Measurements from ENCODE around the gene NEMP2. TPM values are rescaled to one million over a fixed set of nuclear protein-coding genes. Genes with fewer than 3 reads are reported as not detected.

NEMP2 gene
- total RNA-seq (2014; rRNA removed; shearing (Covaris generic)), result 19.3 and 20.9 TPM in 2 replicates

DNA sequence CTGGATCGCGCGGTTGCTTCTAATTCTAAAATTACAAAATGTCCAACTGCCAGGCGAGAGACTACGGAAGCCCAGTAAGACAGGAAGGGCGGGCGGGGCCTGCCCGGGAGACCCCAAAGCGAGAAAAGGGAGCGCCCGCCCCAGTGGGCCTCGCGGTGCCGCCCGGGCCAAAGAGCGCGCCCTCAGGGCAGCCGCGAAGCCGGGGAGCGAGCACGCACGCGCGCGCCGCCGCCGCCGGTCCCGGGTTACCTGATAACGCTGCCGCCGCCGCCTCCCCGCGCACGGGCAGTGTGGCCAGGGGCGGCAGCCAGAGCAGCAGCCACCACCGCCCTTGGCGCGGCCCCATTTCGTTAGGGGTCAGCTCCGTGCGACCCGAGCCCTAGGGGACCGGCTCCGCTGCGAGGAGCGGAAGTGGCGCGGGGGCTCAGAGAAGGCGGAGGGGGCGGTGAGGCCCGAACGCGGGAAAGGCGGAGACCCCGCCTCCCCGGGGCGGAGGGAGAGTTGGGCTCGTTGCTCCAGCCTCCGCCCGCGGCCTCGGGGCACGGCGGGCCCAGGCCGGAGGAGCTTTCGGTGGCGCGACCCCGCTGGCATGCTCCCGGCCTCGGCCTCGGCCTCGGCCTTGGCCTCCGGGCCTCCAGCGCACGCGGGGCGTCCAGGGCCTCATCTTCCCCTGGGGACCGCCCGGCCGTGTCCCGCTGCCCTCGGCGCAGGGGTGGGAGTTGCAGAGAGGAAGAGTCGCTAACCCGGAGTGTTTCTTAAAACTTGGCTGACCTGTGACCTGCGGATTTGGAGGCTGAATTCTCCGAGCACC, at the start of gene NEMP2:
Gene NEMP2, minus strand, starts transcription at position 413 of the 811 bp plus-strand sequence. Its CDS starts 67 bp downstream, at position 346.
- H3K4me1 ChIP-seq, result peaks cover 35% of the 10 kb centered on the region
- H3K27me3 ChIP-seq, result no peaks in the 10 kb centered on the region
- peak within 1 kb of the TSS; percentile 81 for H3K4me3 ChIP-seq
- DNase-seq, result peak; percentile 98 to 99
- H3K9me3 ChIP-seq (replicated peaks), result peaks cover 12% of the 10 kb centered on the region
- H3K27ac ChIP-seq, result peak within 1 kb of the TSS; percentile 87
- H3K36me3 ChIP-seq, result no peaks in the 10 kb centered on the region

- Histone ChIP-seq H3K4me1 (peaks cover 28% of the 10 kb centered on the region), H3K27me3 (no peaks in the 10 kb centered on the region), H3K27ac (no peak overlapping the region), H3K9me3 (replicated peaks) (no peaks in the 10 kb centered on the region), H3K36me3 (no peaks in the 10 kb centered on the region), H3K4me3 (no peak overlapping the region)
- peak; percentile 58 to 79 for DNase-seq
These were observed 49.2 kb upstream of the NEMP2 start for GRCh38 chr2:190583507-190584337.

- no peak overlapping the region for H3K4me3 ChIP-seq
- H3K9me3 ChIP-seq (replicated peaks), result no peaks in the 10 kb centered on the region
- peaks cover 35% of the 10 kb centered on the region for H3K4me1 ChIP-seq
- DNase-seq, result peak in 1 of 2 experiments; percentile 65
- no peaks in the 10 kb centered on the region for H3K36me3 ChIP-seq
- no peaks in the 10 kb centered on the region for H3K27me3 ChIP-seq
- H3K27ac ChIP-seq, result no peak overlapping the region; the same call in 1 of the 2 replicates
These were observed 48.4 kb upstream of the NEMP2 start for GRCh38 chr2:190582736-190583506.

- no peaks in the 10 kb centered on the region for H3K36me3 ChIP-seq
- H3K27ac ChIP-seq, result no peak overlapping the region
- H3K4me3 ChIP-seq, result no peak overlapping the region
- no peaks in the 10 kb centered on the region for H3K9me3 ChIP-seq (replicated peaks)
- no peak for DNase-seq
- no peaks in the 10 kb centered on the region for H3K27me3 ChIP-seq
- H3K4me1 ChIP-seq, result peaks cover 30% of the 10 kb centered on the region
These were observed 47.5 kb upstream of the NEMP2 start for GRCh38 chr2:190582019-190582418.

GRCh38 chr2:190579915-190580846, 45.7 kb upstream of the NEMP2 start:
- Histone ChIP-seq H3K4me3 (no peak overlapping the region), H3K9me3 (replicated peaks) (no peaks in the 10 kb centered on the region), H3K4me1 (peaks cover 28% of the 10 kb centered on the region), H3K36me3 (no peaks in the 10 kb centered on the region), H3K27me3 (no peaks in the 10 kb centered on the region), H3K27ac (no peak overlapping the region)
- no peak for DNase-seq

- H3K4me3 ChIP-seq, result no peak overlapping the region
- no peaks in the 10 kb centered on the region for H3K27me3 ChIP-seq
- H3K4me1 ChIP-seq, result peaks cover 28% of the 10 kb centered on the region
- no peak for DNase-seq
- no peaks in the 10 kb centered on the region for H3K36me3 ChIP-seq
- H3K27ac ChIP-seq, result no peak overlapping the region; the same call in 1 of the 2 replicates
- no peaks in the 10 kb centered on the region for H3K9me3 ChIP-seq (replicated peaks)
These were observed 44.5 kb upstream of the NEMP2 start for GRCh38 chr2:190579058-190579410.

- H3K9me3 ChIP-seq (replicated peaks), result no peaks in the 10 kb centered on the region; the same call in 1 of the 2 replicates
- H3K4me1 ChIP-seq, result peaks cover 24% of the 10 kb centered on the region
- H3K27ac ChIP-seq, result no peak overlapping the region; the same call in 1 of the 2 replicates
- no peaks in the 10 kb centered on the region for H3K27me3 ChIP-seq
- no peak overlapping the region for H3K4me3 ChIP-seq
- DNase-seq, result peak; percentile 74 to 86
- no peaks in the 10 kb centered on the region for H3K36me3 ChIP-seq
These were observed 43.9 kb upstream of the NEMP2 start for GRCh38 chr2:190578158-190579057.

- Histone ChIP-seq H3K27me3 (no peaks in the 10 kb centered on the region), H3K9me3 (replicated peaks) (no peaks in the 10 kb centered on the region; the same call in 1 of the 2 replicates), H3K27ac (no peak overlapping the region), H3K4me3 (no peak overlapping the region), H3K4me1 (peaks cover 14% of the 10 kb centered on the region), H3K36me3 (no peaks in the 10 kb centered on the region)
- no peak for DNase-seq
These were observed 42.1 kb upstream of the NEMP2 start for GRCh38 chr2:190576573-190576972.

- H3K36me3 ChIP-seq, result no peaks in the 10 kb centered on the region
- DNase-seq, result no peak
These were observed 40.7 kb upstream of the NEMP2 start for GRCh38 chr2:190575263-190575662.

GRCh38 chr2:190574169-190574568, 39.6 kb upstream of the NEMP2 start:
- H3K27me3 ChIP-seq, result no peaks in the 10 kb centered on the region
- H3K4me1 ChIP-seq, result peaks cover 12% of the 10 kb centered on the region
- no peak for DNase-seq
- no peaks in the 10 kb centered on the region; the same call in 1 of the 2 replicates for H3K9me3 ChIP-seq (replicated peaks)
- H3K36me3 ChIP-seq, result no peaks in the 10 kb centered on the region
- H3K27ac ChIP-seq, result no peak overlapping the region
- no peak overlapping the region for H3K4me3 ChIP-seq

More at GRCh38 chr2:190575263-190575662, 40.7 kb upstream of the NEMP2 start:
- H3K4me3 ChIP-seq, result no peak overlapping the region
- H3K4me1 ChIP-seq, result peaks cover 14% of the 10 kb centered on the region
- H3K27me3 ChIP-seq, result no peaks in the 10 kb centered on the region
- H3K9me3 ChIP-seq (replicated peaks), result no peaks in the 10 kb centered on the region; the same call in 1 of the 2 replicates
- no peak overlapping the region for H3K27ac ChIP-seq

GRCh38 chr2:190572246-190572645, 37.7 kb upstream of the NEMP2 start:
- no peaks in the 10 kb centered on the region; the same call in 1 of the 2 replicates for H3K4me1 ChIP-seq
- H3K36me3 ChIP-seq, result no peaks in the 10 kb centered on the region
- no peaks in the 10 kb centered on the region for H3K27me3 ChIP-seq
- H3K4me3 ChIP-seq, result no peak overlapping the region
- peaks cover 3% of the 10 kb centered on the region for H3K9me3 ChIP-seq (replicated peaks)
- no peak for DNase-seq
- no peak overlapping the region for H3K27ac ChIP-seq

DNA sequence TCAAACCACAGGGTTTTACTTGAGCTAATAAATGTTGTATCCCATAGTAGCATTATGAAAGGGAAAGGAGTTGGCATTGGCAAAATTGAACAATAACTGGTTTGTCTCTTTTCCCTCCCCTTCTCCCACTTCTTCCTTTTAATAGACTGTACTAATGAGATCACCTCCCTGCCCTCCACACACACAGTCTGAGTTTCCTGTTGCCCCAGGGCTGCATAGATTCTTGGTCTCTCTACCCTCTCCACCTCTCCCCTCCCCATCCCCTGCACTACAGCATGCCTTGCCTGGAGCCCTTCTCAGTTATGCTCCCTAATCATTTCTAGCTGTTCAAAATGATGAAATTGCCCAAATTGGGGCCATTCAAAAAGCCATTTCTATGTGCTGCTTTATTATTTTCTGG, 37.2 kb upstream of the NEMP2 start:
- H3K27me3 ChIP-seq, result no peaks in the 10 kb centered on the region
- H3K27ac ChIP-seq, result no peak overlapping the region
- DNase-seq, result peak; percentile 64 to 79
- no peak overlapping the region for H3K4me3 ChIP-seq
- peaks cover 5% of the 10 kb centered on the region for H3K9me3 ChIP-seq (replicated peaks)
- no peaks in the 10 kb centered on the region for H3K36me3 ChIP-seq
- no peaks in the 10 kb centered on the region; the same call in 1 of the 2 replicates for H3K4me1 ChIP-seq

- H3K4me1 ChIP-seq, result no peaks in the 10 kb centered on the region; the same call in 1 of the 2 replicates
- DNase-seq, result no peak
- H3K27me3 ChIP-seq, result no peaks in the 10 kb centered on the region
- no peak overlapping the region for H3K4me3 ChIP-seq
- no peak overlapping the region for H3K27ac ChIP-seq
- H3K36me3 ChIP-seq, result no peaks in the 10 kb centered on the region
- peaks cover 5% of the 10 kb centered on the region for H3K9me3 ChIP-seq (replicated peaks)
These were observed 36.3 kb upstream of the NEMP2 start for GRCh38 chr2:190570871-190571270.
